ENCODE results near the gene DDX20.

- no peak for TF ChIP-seq CTCF (IDR thresholded peaks at IDR 0.05 in 4 of 5, conservative IDR thresholded peaks at IDR 0.05 in 1 of 5)
- TF ChIP-seq POLR2A (IDR thresholded peaks at IDR 0.05): no peak
Measured at GRCh38 chr1:111776861-111777260, 21.2 kb downstream of the DDX20 start.
